ENCODE data around the gene DRP2. TPM values are rescaled to one million over a fixed set of nuclear protein-coding genes. Genes with fewer than 3 reads are reported as not detected.
A peak's percentile ranks its signal among the peaks of the same experiment; 100 is the strongest.

Gene DRP2
- polyA plus RNA-seq, 1 donor from 2014 or later: not detected

GRCh38 chrX:101219864-101220346, 319 bp downstream of the DRP2 start:
- no peak overlapping the region for H3K27ac Mint-ChIP-seq
- no peaks in the 10 kb centered on the region for H3K9me3 Mint-ChIP-seq
- H3K4me3 Mint-ChIP-seq: no peak overlapping the region
- H3K36me3 Mint-ChIP-seq: peaks cover 2% of the 10 kb centered on the region
- no peaks in the 10 kb centered on the region for H3K4me1 Mint-ChIP-seq
- H3K27me3 Mint-ChIP-seq: no peaks in the 10 kb centered on the region

DNA sequence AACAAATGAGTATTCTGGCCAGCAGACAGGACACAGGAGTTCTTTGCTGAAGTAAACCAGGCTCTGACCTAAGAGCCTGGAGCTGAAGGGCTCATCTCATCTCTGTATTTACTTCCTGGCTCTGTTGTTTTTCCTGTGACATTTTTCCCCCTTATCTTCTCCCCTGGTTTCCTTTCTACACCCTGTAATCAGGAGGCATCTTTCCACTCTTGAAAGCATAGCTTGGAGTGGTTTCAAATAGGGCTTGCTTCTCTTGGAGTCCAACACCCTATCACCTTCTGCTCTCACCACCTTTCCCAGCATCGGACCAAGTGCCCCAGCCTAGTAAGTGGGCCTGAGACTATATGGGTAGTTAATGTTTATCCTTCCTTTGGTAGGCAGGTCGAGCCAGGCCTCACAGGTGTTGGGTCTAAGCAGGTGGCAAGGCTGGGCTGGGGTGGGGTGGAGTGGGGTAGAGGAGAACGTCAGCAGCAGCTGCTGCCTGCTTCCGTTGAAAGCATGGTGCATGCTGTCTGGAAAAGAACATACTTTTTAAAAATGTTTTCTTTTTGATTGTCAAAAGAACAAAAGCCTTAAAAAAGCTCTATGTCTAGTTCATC, 1.2 kb downstream of the DRP2 start:
- Mint-ChIP-seq H3K4me1 (no peaks in the 10 kb centered on the region), H3K27me3 (no peaks in the 10 kb centered on the region), H3K4me3 (no peak overlapping the region), H3K9me3 (no peaks in the 10 kb centered on the region), H3K36me3 (peaks cover 2% of the 10 kb centered on the region), H3K27ac (no peak overlapping the region)

DNA sequence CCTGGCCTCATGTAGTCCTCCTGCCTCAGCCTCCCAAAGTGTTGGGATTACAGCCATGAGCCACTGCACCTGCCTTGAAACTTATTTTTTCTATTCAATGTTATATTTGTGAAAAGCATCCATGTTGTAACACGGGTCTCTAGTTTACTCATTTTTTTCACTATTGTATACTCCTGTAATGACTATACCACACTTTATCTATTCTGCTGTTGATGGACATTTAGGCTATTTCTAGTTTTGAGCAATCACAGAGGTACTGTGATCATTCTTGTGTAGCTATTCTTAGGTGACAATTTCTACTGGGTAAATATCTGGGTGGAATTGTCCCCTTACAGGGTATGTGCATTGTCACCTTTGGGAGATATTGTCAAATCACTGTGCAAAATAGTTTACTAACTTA, 3.6 kb downstream of the DRP2 start:
- Mint-ChIP-seq H3K36me3 (peaks cover 2% of the 10 kb centered on the region), H3K4me3 (no peak overlapping the region), H3K4me1 (no peaks in the 10 kb centered on the region), H3K27ac (no peak overlapping the region), H3K27me3 (no peaks in the 10 kb centered on the region), H3K9me3 (no peaks in the 10 kb centered on the region)

DNA sequence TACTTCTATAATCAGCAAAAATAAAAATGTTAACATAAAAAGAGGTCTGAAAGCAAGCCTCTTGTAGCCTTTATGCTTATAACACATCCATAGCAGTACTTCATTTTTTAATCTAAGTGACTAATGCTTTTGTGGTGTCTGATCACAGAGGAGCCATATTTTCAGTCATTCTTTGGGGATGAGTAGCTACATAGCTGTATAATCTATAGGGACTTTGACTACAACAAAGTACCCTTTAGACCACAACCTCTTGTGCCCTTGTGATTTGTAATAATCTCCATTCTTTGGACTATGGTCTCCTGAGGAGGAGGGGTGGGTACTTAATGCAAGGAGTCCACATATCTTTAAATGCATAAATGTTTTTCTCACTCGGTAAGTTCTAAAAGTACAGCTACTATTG, 9.6 kb downstream of the DRP2 start:
- no peaks in the 10 kb centered on the region for H3K4me1 Mint-ChIP-seq
- peaks cover 1% of the 10 kb centered on the region for H3K36me3 Mint-ChIP-seq
- no peaks in the 10 kb centered on the region for H3K27me3 Mint-ChIP-seq
- no peak overlapping the region for H3K27ac Mint-ChIP-seq
- no peaks in the 10 kb centered on the region for H3K9me3 Mint-ChIP-seq
- no peak overlapping the region for H3K4me3 Mint-ChIP-seq

- no peaks in the 10 kb centered on the region for H3K27me3 Mint-ChIP-seq
- no peaks in the 10 kb centered on the region for H3K36me3 Mint-ChIP-seq
- H3K9me3 Mint-ChIP-seq: no peaks in the 10 kb centered on the region
- no peak overlapping the region for H3K27ac Mint-ChIP-seq
- no peaks in the 10 kb centered on the region for H3K4me1 Mint-ChIP-seq
- H3K4me3 Mint-ChIP-seq: no peak overlapping the region
These were observed 11.1 kb downstream of the DRP2 start for GRCh38 chrX:101230636-101231035.

GRCh38 chrX:101231080-101231479, 11.5 kb downstream of the DRP2 start:
- no peaks in the 10 kb centered on the region for H3K9me3 Mint-ChIP-seq
- H3K27ac Mint-ChIP-seq: no peak overlapping the region
- H3K27me3 Mint-ChIP-seq: no peaks in the 10 kb centered on the region
- no peaks in the 10 kb centered on the region for H3K4me1 Mint-ChIP-seq
- no peak overlapping the region for H3K4me3 Mint-ChIP-seq
- no peaks in the 10 kb centered on the region for H3K36me3 Mint-ChIP-seq

- Mint-ChIP-seq H3K27ac (no peak overlapping the region), H3K9me3 (no peaks in the 10 kb centered on the region), H3K27me3 (no peaks in the 10 kb centered on the region), H3K4me3 (no peak overlapping the region), H3K36me3 (no peaks in the 10 kb centered on the region), H3K4me1 (no peaks in the 10 kb centered on the region)
These were observed 12.7 kb downstream of the DRP2 start for GRCh38 chrX:101232316-101232715.

DNA sequence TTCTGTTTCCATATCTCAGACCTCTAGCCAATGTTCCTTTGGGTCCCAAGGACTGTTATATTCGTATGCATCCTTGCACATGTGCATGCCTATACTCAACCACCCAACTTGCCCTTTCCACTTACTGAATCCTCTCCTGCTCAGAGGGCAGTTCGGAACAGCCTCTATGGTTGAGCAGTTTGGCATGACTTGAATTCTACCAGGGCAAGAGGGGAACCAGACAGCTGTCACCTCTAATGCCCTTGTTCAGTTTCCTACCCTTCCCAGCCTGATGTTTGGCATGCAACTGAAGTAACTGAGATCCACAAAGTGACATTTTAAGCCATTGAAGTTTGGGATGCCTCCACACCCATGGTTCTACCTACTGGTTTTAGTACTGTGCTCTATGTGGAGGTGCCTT, 17.5 kb downstream of the DRP2 start:
- no peaks in the 10 kb centered on the region for H3K36me3 Mint-ChIP-seq
- no peak overlapping the region for H3K4me3 Mint-ChIP-seq
- peaks cover 0 to 2% (median 0%) of the 10 kb centered on the region in 3 donors for H3K4me1 Mint-ChIP-seq
- no peak overlapping the region for H3K27ac Mint-ChIP-seq
- no peaks in the 10 kb centered on the region for H3K27me3 Mint-ChIP-seq
- H3K9me3 Mint-ChIP-seq: no peaks in the 10 kb centered on the region

- Mint-ChIP-seq H3K27ac (no peak overlapping the region), H3K36me3 (no peaks in the 10 kb centered on the region), H3K9me3 (peaks cover 0 to 2% (median 0%) of the 10 kb centered on the region in 3 donors), H3K4me3 (no peak overlapping the region), H3K4me1 (peaks cover 0 to 2% (median 0%) of the 10 kb centered on the region in 3 donors), H3K27me3 (no peaks in the 10 kb centered on the region)
These were observed 21.9 kb downstream of the DRP2 start for GRCh38 chrX:101241531-101241930.

DNA sequence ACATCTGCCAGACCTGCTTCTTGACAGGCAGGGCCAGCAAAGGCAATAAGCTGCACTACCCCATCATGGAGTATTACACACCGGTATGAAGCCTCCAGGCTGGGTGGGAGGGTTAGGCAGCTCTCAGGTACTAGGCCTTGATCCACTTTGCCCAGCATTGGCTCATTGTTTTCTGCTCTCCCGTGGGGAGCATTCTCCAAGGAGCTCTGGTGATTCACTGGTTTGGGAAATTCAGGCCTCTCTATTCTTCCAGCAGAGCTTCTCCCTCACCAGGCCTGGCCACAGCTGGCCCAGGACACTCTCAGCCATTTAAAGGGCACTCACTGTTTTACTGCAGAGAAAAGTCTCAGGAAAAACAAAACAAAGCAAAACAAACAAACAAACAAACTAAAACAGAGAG, 33.0 kb downstream of the DRP2 start:
- Mint-ChIP-seq H3K27ac (no peak overlapping the region), H3K27me3 (peaks cover 3% of the 10 kb centered on the region), H3K9me3 (no peaks in the 10 kb centered on the region), H3K4me3 (no peak overlapping the region), H3K36me3 (no peaks in the 10 kb centered on the region), H3K4me1 (no peaks in the 10 kb centered on the region)

GRCh38 chrX:101257448-101258258, 38.1 kb downstream of the DRP2 start:
- Mint-ChIP-seq H3K36me3 (no peaks in the 10 kb centered on the region), H3K27ac (no peak overlapping the region), H3K4me3 (no peak overlapping the region), H3K4me1 (no peaks in the 10 kb centered on the region), H3K9me3 (no peaks in the 10 kb centered on the region), H3K27me3 (peaks cover 3% of the 10 kb centered on the region)

DNA sequence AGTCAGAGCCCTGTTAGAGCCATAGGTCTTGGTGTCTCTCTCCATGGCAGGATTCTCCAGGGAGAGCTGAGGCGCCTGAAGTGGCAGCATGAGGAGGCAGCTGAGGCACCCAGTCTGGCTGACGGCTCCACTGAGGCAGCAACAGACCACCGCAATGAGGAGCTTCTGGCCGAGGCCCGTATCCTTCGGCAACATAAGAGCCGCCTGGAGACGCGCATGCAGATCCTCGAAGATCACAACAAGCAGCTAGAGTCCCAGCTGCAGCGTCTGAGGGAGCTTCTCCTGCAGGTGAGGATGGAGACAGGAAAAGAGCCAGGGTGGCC, 38.6 kb downstream of the DRP2 start:
- Mint-ChIP-seq H3K27me3 (peaks cover 3% of the 10 kb centered on the region), H3K27ac (no peak overlapping the region), H3K9me3 (no peaks in the 10 kb centered on the region), H3K4me1 (no peaks in the 10 kb centered on the region), H3K36me3 (no peaks in the 10 kb centered on the region), H3K4me3 (no peak overlapping the region)

DNA sequence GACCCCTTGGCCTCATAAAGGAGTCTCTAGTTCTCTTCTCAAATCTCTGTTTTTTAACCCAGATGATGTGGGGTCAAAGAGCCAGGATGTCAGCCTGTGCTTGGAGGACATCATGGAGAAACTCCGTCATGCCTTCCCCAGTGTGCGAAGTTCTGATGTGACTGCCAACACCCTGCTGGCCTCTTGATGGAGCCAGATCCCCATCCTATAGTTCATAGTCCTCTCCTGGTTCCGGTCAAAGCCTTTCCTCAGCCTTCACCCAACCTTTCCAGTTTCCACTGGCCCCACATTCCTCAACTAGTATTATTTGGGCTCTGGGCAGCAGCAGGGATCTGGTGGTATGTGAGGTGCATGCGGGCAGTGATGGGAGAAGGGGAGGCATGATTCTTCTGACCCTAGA, 40.8 kb downstream of the DRP2 start:
- H3K4me3 Mint-ChIP-seq: no peak overlapping the region
- H3K36me3 Mint-ChIP-seq: no peaks in the 10 kb centered on the region
- H3K9me3 Mint-ChIP-seq: no peaks in the 10 kb centered on the region
- H3K4me1 Mint-ChIP-seq: no peaks in the 10 kb centered on the region
- H3K27ac Mint-ChIP-seq: no peak overlapping the region
- H3K27me3 Mint-ChIP-seq: peaks cover 3% of the 10 kb centered on the region

- H3K27me3 Mint-ChIP-seq: no peaks in the 10 kb centered on the region
- H3K4me3 Mint-ChIP-seq: no peak overlapping the region
- no peaks in the 10 kb centered on the region for H3K4me1 Mint-ChIP-seq
- H3K27ac Mint-ChIP-seq: peak overlapping the region in 1 of 3 donors; percentile 18
- H3K36me3 Mint-ChIP-seq: no peaks in the 10 kb centered on the region
- no peaks in the 10 kb centered on the region for H3K9me3 Mint-ChIP-seq
These were observed 43.0 kb downstream of the DRP2 start for GRCh38 chrX:101262590-101262989.

- Mint-ChIP-seq H3K27ac (no peak overlapping the region), H3K9me3 (no peaks in the 10 kb centered on the region), H3K36me3 (no peaks in the 10 kb centered on the region), H3K4me3 (no peak overlapping the region), H3K4me1 (no peaks in the 10 kb centered on the region), H3K27me3 (no peaks in the 10 kb centered on the region)
These were observed 44.2 kb downstream of the DRP2 start for GRCh38 chrX:101263766-101264165.

DNA sequence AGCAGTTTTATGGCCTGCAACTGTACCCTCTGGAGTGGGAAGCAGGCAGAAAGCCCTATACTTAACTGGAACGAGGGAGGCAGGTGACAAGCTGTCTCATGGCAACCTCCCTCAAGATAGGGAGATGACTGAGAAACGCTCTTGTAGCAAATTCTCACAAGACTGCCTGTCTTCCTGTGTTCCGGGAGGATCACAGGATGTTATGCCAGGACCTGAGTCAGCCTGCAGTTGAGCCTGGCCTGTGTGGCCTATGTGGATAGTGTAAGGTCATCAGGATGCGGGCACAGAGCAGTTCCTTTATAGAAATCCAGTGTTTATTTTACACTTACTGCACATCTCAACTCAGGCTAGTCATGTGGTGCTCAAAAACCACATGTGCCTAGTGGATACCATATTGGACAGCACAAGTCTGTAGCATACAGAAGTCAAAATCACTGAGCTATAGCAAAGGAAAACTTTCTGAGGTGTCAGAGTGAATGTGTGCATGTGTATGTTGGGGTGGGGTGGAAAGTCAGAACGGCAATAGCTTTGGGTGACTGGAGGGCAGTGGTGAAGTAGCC, 46.4 kb downstream of the DRP2 start:
- no peak overlapping the region for H3K4me3 Mint-ChIP-seq
- peaks cover 0 to 2% (median 0%) of the 10 kb centered on the region in 3 donors for H3K9me3 Mint-ChIP-seq
- no peaks in the 10 kb centered on the region for H3K36me3 Mint-ChIP-seq
- no peaks in the 10 kb centered on the region for H3K4me1 Mint-ChIP-seq
- H3K27ac Mint-ChIP-seq: no peak overlapping the region
- no peaks in the 10 kb centered on the region for H3K27me3 Mint-ChIP-seq

Measured in IgD-negative memory B cell (primary cell).